NCI-H2081 (cell line): ENCODE data around the gene CDC6.
A peak's percentile ranks its signal among the peaks of the same experiment; 100 is the strongest.

Experiments
- DNase-seq, 2 experiments: peaks; one replicate each; lab custom pipeline; 2025; lab: John Stamatoyannopoulos, UW

CDC6 gene, protein sequence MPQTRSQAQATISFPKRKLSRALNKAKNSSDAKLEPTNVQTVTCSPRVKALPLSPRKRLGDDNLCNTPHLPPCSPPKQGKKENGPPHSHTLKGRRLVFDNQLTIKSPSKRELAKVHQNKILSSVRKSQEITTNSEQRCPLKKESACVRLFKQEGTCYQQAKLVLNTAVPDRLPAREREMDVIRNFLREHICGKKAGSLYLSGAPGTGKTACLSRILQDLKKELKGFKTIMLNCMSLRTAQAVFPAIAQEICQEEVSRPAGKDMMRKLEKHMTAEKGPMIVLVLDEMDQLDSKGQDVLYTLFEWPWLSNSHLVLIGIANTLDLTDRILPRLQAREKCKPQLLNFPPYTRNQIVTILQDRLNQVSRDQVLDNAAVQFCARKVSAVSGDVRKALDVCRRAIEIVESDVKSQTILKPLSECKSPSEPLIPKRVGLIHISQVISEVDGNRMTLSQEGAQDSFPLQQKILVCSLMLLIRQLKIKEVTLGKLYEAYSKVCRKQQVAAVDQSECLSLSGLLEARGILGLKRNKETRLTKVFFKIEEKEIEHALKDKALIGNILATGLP

GRCh38 chr17:40287494-40288369 is at the start of gene CDC6:
Gene CDC6 (plus strand): TSS chr17:40287879. CDS start chr17:40289421, 1,542 bp downstream.
- peak; percentile 100 for DNase-seq

GRCh38 chr17:40241252-40241834 is 46.3 kb upstream of the CDC6 start:
- no peak for DNase-seq

DNA sequence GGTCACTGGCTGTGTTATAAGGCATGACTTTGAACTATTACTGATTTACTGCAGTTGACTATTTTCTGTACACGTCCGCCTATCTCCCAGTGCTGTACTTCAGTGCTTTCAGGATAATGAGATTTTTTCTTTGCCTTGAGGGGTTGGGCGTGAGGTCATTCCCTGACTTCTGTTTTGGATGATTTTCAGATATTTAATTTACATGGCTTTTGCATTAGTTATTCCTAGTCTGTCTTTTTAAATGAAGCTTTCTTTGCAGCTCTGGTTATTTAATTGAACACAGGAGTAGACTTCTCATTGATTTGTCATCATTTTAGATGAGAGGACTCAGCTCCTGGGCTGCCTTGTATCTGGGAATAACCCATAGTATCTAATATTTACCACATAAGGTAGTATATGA is 44.9 kb upstream of the CDC6 start:
- DNase-seq: no peak

- no peak for DNase-seq
Measured at GRCh38 chr17:40243761-40244160, 43.9 kb upstream of the CDC6 start.

- no peak for DNase-seq
Measured at GRCh38 chr17:40244255-40244654, 43.4 kb upstream of the CDC6 start.

DNA sequence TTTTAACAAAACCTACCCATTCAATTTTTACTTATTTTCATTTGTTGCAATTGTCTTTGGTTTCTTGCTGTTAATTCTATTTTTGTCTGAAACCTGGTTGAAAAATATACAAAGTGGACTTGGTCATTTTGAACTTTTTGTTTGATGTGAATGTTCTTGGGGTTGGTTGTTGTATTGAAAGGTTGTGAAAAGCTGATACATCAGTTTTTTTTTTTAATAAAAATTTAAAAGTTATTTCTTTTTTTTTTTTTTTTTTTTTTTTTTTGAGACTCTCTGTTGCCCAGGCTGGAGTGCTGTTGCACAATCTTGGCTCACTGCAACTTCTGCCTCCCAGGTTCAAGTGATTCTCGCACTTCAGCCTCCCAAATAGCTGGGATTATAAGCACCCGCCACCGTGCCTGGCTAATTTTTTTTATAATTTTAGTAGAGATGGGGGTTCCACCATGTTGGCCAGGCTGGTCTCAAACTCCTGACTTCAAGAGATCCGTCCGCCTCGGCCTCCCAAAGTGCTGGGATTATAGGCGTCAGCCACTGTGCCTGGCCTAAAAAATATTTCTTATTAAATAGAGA is 39.7 kb upstream of the CDC6 start:
- DNase-seq: no peak

DNA sequence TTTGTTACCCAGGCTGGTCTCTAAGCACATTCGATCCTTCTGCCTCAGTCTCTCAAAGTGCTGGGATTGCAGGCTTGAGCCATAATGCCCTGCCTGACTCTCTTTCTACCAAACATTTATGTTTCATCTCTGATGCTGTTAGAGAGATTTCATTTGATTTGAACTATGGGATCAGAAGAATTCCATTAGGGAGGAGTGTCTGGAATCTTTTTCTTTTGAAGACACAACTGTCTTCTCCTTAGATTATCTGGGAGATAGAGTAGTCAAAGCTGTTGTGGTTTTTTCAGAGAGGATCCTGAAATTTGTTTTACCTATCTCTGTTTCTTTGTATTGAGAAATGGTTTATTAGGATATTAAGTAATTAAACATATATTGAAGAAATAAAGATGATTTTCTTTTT is 39.2 kb upstream of the CDC6 start:
- no peak for DNase-seq

- DNase-seq: peak in 1 of 2 experiments; percentile 17
Measured at GRCh38 chr17:40251576-40251975, 36.1 kb upstream of the CDC6 start.

DNA sequence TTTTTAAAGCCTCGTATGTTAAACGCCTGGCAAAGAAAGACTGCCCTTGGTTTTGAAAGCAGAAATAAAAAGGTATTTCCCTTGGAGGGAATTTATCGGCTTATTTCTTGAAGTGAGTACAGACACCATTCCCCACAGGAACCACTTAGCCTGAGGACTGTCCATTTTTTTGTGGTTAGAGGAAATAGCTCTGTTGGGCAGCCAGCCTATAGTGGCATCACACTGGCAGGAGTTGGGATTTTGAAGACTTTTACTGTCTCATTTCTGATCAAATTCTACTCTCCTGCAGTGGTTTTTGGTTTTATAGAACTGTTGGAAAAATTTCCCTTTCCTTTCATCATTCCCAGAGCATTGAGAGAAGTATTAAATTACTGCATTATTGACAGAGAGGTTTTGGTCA is 34.1 kb upstream of the CDC6 start:
- no peak for DNase-seq

DNA sequence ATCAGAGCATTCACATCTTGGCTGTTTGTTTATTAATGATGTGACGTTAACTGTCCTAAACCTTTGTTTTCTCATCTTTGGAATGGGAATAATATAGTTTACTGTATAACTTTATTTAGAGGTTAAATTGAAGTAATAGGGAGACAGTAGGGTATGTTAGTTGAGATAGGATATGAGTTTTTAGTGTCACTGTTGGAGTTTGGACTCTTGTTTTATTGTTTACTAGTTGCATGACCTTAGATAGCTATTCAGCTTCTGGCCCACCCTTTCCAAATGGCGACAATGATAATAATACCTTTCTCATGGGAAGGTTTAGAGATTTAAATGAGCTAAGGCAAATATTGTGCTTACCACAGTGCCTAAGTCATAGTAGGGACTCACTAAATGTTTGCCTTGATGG is 28.2 kb upstream of the CDC6 start:
- DNase-seq: no peak

- no peak for DNase-seq
Measured at GRCh38 chr17:40260528-40260927, 27.2 kb upstream of the CDC6 start.

DNA sequence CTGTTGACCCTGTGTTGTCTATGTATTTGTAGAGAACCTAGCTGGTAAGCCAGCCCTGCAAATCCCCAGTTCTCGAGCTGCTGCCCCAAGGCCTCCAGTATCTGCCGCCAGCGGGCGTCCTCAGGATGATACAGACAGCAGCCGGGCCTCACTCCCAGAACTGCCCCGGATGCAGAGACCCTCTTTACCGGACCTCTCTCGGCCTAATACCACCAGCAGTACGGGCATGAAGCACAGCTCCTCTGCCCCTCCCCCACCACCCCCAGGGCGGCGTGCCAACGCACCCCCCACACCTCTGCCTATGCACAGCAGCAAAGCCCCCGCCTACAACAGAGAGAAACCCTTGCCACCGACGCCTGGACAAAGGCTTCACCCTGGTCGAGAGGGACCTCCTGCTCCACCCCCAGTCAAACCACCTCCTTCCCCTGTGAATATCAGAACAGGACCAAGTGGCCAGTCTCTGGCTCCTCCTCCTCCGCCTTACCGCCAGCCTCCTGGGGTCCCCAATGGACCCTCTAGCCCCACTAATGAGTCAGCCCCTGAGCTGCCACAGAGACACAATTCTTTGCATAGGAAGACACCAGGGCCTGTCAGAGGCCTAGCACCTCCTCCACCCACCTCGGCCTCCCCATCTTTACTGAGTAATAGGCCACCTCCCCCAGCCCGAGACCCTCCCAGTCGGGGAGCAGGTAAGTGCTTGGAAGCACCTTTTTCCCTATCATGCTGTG is 23.1 kb upstream of the CDC6 start:
- no peak for DNase-seq

- no peak for DNase-seq
Measured at GRCh38 chr17:40265337-40265736, 22.3 kb upstream of the CDC6 start.

DNA sequence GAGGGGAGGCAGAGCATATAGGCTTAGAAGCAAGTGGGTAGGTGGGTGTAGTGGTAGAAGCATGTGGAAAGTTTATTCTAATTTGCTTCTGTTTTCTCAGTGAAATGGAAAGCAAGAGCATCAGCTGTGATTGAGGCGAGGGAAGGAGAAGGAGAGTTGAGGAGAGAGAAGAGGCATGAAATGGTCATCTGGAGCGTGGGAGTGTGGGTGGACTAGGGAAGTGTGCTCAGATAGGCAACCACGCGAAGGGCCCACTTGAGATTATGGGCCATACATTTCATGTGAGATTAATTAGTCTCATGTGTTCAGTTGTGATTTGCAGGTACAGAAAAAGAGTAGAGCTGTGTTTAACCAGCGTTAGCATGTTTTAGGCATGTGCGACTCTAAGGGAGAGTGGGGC is 20.8 kb upstream of the CDC6 start:
- DNase-seq: no peak

- no peak for DNase-seq
Measured at GRCh38 chr17:40268141-40268712, 19.5 kb upstream of the CDC6 start.

GRCh38 chr17:40278414-40278813 is 9.3 kb upstream of the CDC6 start:
- DNase-seq: no peak

DNA sequence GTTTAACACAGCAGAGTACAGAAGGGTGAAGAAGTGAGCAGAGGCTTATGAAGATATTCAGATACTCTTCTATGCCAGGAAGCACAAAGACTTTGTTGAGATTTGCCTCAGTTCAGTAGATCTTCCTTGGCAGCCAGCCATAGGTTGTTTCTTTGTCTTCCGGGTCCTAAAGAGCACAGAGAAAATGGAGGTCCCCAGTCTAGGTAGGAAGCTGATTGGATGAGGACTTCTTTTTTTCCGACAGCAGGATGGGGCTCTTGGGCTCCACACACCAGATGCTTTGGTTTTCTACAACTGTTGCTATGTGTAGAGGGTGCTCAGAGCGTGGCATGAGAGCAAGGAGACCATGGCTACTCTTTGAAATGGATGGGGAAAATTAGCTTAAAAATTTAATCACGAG is 8.3 kb upstream of the CDC6 start:
- no peak for DNase-seq

GRCh38 chr17:40281663-40282062 is 6.0 kb upstream of the CDC6 start:
- DNase-seq: no peak

DNA sequence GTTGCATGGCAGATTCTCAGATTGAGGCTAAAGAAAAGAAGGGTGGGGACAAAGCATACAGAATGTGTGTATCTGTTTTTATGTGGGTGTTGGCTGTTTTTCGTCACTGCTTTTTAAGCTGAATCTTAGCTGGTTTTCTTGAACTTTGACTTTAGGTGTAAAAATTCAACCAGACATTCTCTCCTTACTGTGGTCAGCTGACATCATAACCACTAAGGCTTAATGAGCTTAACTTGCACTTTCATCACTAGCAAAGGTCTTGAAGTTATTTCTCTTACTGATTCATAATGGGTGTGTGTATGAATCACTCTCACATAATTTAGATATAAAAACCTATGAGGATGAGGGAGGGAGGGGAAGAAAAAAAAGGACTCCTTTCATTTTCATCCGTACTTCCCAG is 4.0 kb upstream of the CDC6 start:
- DNase-seq: no peak

DNA sequence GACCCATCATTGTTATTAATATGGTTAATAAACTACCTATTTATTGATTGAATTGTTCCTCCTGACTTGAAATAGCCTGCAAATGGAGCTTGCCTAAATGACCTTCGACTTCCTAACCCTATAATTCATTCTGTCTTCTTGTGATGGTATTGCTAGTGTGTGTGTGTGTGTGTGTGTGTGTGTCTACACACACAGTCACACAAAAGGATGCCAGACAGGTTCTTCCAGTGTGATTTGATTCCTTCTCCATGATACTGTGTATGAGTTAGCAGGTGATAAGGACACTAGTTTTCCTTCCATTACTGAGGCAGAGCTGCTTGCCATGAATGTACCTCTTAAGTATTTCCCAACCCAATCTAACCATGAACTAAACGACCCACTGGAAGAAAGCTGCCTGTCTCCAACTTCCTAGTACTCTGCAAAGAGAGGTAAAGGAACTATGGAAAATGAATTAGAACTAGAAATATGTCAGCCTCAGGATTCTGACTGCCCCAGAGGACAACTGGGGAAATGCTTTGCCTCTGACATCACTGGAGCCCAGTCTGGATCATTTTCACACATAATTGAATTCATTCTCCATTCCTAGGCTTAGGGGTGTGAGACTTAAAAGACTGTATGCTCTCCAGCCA is 3.5 kb upstream of the CDC6 start:
- no peak for DNase-seq

DNA sequence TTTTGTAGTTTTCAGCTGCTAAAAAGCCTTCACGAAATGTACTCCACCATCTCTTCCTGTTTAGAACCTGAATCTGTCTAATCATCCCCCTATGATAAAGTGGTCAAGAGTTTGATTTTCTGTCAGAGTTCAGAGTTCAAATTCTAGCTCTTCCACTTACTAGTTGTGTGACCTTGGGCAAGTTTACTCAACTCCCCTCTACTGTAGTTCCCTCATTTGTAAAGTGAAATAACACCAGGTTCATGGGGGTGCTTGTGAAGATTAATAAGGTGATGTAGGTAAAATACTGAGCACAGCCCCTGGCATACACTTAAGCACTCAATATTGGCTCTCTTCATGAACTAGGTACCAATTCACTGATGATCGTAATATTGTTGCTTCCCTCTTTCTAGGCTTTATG is 1.2 kb upstream of the CDC6 start:
- no peak for DNase-seq
